Parathyroid adenoma (tissue), 2 donors: ENCODE measurements around the gene AVPR2.
A peak's percentile ranks its signal among the peaks of the same experiment; 100 is the strongest.

ENCODE experiments used
- H2AFZ ChIP-seq: fragments of 300-600 bp; sonication (generic); one replicate; pipeline ENCODE4 v1.7.0; 2017; ENCODE audit warnings: antibody characterized with exemption, mild to moderate bottlenecking
- H3K27ac ChIP-seq: fragments of 300-600 bp; sonication (generic); one replicate; pipeline ENCODE4 v1.7.0; 2017
- H3K27me3 ChIP-seq: fragments of 300-600 bp; sonication (generic); one replicate; pipeline ENCODE4 v1.7.0; 2017; ENCODE audit warnings: low read length; ENCODE audit not compliant: control insufficient read depth, insufficient read depth
- H3K36me3 ChIP-seq: fragments of 300-600 bp; sonication (generic); one replicate; pipeline ENCODE4 v1.7.0; 2017; ENCODE audit warnings: low read length; ENCODE audit not compliant: control insufficient read depth, insufficient read depth
- H3K4me1 ChIP-seq: fragments of 300-600 bp; sonication (generic); one replicate; pipeline ENCODE4 v1.7.0; 2017; ENCODE audit warnings: control low read depth
- H3K4me2 ChIP-seq: fragments of 300-600 bp; sonication (generic); one replicate; pipeline ENCODE4 v1.7.0; 2017; ENCODE audit warnings: low read length
- H3K4me3 ChIP-seq: fragments of 300-600 bp; sonication (generic); one replicate; pipeline ENCODE4 v1.7.0; 2017; ENCODE audit warnings: low read depth, low read length
- H3K79me2 ChIP-seq: fragments of 300-600 bp; sonication (generic); one replicate; pipeline ENCODE4 v1.7.0; 2017; ENCODE audit warnings: control low read depth
- H3K9ac ChIP-seq: fragments of 300-600 bp; sonication (generic); one replicate; pipeline ENCODE4 v1.7.0; 2017; ENCODE audit warnings: mild to moderate bottlenecking
- H3K9me3 ChIP-seq: fragments of 300-600 bp; sonication (generic); one replicate; pipeline ENCODE4 v1.7.0; 2017; ENCODE audit warnings: low read length; ENCODE audit not compliant: control insufficient read depth
- TF ChIP-seq, protein P1 (sequence below): fragments of 300-600 bp; sonication (generic); IDR thresholded peaks from one replicate; pipeline ENCODE4 v1.7.0; 2017; ENCODE audit warnings: antibody characterized with exemption, mild to moderate bottlenecking
- donor health status: primary hyperparathyroidism.

The AVPR2 gene

DNA sequence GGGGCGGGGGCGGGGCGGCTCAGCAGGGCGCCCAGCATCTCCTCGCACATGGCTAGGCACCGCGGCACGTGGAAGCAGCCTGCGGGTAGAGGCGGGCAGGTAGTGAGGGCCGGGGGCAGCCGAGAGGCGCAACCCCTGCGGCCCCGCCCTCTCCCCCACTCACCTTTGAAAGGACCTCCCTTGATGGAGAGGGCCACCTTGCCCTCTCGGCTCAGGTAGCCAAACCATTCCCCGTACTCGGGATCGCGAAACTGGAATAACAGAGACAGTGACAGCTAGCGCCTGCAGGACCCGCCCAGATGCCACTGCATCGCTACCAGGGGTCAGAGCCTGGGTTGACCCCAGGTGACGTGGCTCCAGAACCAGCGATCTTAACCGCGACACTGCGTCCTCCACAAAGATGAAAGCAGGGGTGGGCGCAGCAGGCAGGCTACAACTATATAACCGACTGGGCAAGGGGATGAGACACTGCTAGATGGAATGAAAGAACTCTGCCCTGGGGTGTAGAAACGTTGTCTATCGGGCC, 30.9 kb downstream of the AVPR2 start:
- no peaks in the 10 kb centered on the region for H3K79me2 ChIP-seq
- no peak overlapping the region for H3K27ac ChIP-seq
- H3K9ac ChIP-seq = no peak overlapping the region
- H3K4me3 ChIP-seq = peak overlapping the region; percentile 27
- TF ChIP-seq, protein P1, sequence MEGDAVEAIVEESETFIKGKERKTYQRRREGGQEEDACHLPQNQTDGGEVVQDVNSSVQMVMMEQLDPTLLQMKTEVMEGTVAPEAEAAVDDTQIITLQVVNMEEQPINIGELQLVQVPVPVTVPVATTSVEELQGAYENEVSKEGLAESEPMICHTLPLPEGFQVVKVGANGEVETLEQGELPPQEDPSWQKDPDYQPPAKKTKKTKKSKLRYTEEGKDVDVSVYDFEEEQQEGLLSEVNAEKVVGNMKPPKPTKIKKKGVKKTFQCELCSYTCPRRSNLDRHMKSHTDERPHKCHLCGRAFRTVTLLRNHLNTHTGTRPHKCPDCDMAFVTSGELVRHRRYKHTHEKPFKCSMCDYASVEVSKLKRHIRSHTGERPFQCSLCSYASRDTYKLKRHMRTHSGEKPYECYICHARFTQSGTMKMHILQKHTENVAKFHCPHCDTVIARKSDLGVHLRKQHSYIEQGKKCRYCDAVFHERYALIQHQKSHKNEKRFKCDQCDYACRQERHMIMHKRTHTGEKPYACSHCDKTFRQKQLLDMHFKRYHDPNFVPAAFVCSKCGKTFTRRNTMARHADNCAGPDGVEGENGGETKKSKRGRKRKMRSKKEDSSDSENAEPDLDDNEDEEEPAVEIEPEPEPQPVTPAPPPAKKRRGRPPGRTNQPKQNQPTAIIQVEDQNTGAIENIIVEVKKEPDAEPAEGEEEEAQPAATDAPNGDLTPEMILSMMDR = no peak
- H3K4me2 ChIP-seq = peak overlapping the region; percentile 47
- no peaks in the 10 kb centered on the region for H3K4me1 ChIP-seq
- peak overlapping the region; percentile 77 for H2AFZ ChIP-seq
- H3K9me3 ChIP-seq = no peaks in the 10 kb centered on the region
- H3K27me3 ChIP-seq = no peaks in the 10 kb centered on the region
- H3K36me3 ChIP-seq = no peaks in the 10 kb centered on the region

- Histone ChIP-seq H3K9ac (no peak overlapping the region), H3K4me2 (no peak overlapping the region), H3K27ac (no peak overlapping the region), H3K4me3 (no peak overlapping the region), H3K27me3 (no peaks in the 10 kb centered on the region), H3K9me3 (no peaks in the 10 kb centered on the region), H3K36me3 (no peaks in the 10 kb centered on the region), H3K79me2 (no peaks in the 10 kb centered on the region), H3K4me1 (no peaks in the 10 kb centered on the region), H2AFZ (no peak overlapping the region)
- TF ChIP-seq, protein P1 = no peak
These were observed 32.6 kb downstream of the AVPR2 start for GRCh38 chrX:153937056-153937455.

- Histone ChIP-seq H3K4me3 (no peak overlapping the region), H3K4me2 (no peak overlapping the region), H3K27ac (no peak overlapping the region), H3K36me3 (no peaks in the 10 kb centered on the region), H3K4me1 (no peaks in the 10 kb centered on the region), H3K9me3 (no peaks in the 10 kb centered on the region), H3K9ac (no peak overlapping the region), H3K27me3 (no peaks in the 10 kb centered on the region), H3K79me2 (no peaks in the 10 kb centered on the region), H2AFZ (no peak overlapping the region)
- TF ChIP-seq, protein P1 = no peak
These were observed 33.8 kb downstream of the AVPR2 start for GRCh38 chrX:153938226-153938786.

- Histone ChIP-seq H3K4me1 (no peaks in the 10 kb centered on the region), H3K36me3 (no peaks in the 10 kb centered on the region), H3K9me3 (no peaks in the 10 kb centered on the region), H3K27ac (no peak overlapping the region), H3K9ac (no peak overlapping the region), H3K27me3 (no peaks in the 10 kb centered on the region), H3K4me2 (no peak overlapping the region), H3K79me2 (no peaks in the 10 kb centered on the region), H2AFZ (no peak overlapping the region), H3K4me3 (no peak overlapping the region)
- TF ChIP-seq, protein P1 = no peak
These were observed 35.1 kb downstream of the AVPR2 start for GRCh38 chrX:153939573-153939972.
